ENCODE measurements around the gene AUNIP. TPM values are rescaled to one million over a fixed set of nuclear protein-coding genes. Genes with fewer than 3 reads are reported as not detected.

The AUNIP gene
- total RNA-seq, 1 donor from 2014 or later = 6.2 TPM

DNA sequence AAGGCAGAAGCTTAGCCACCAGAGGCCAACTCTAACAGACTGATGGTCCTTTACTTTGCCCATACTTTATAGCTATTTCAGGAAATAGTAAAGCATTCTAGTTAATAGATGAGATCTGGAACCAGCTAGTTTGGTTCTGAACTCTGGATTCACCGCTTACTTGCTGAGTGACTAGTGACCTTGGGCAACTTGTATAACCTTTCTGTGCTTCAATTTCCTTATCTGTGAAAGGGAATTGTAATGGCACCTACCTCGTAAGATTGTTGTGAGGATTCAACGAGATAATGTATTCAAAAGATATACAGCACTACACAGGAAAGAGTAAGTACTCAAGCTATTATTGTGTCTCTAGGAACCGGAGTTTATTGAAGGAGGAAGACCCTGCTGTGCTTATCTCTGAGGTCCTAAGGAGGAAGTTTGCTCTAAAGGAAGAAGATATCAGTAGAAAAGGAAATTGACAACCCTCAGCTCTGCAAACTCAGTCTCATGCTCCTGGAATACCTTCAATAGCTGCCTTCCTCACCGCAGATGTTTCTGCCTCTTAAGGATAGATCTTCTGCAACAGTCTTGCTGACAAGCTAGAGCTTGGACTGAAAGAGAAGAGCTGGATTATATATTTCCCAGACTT lies 27.6 kb downstream of the AUNIP start:
- H3K4me3 ChIP-seq (ENCODE audit: low read depth, low read length) = no peak overlapping the region
- TF ChIP-seq, protein P1, sequence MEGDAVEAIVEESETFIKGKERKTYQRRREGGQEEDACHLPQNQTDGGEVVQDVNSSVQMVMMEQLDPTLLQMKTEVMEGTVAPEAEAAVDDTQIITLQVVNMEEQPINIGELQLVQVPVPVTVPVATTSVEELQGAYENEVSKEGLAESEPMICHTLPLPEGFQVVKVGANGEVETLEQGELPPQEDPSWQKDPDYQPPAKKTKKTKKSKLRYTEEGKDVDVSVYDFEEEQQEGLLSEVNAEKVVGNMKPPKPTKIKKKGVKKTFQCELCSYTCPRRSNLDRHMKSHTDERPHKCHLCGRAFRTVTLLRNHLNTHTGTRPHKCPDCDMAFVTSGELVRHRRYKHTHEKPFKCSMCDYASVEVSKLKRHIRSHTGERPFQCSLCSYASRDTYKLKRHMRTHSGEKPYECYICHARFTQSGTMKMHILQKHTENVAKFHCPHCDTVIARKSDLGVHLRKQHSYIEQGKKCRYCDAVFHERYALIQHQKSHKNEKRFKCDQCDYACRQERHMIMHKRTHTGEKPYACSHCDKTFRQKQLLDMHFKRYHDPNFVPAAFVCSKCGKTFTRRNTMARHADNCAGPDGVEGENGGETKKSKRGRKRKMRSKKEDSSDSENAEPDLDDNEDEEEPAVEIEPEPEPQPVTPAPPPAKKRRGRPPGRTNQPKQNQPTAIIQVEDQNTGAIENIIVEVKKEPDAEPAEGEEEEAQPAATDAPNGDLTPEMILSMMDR (conservative IDR thresholded peaks at IDR 0.05; ENCODE audit: low read depth, low read length) = no peak
- DNase-seq (ENCODE audit: low read depth) = no peak

DNA sequence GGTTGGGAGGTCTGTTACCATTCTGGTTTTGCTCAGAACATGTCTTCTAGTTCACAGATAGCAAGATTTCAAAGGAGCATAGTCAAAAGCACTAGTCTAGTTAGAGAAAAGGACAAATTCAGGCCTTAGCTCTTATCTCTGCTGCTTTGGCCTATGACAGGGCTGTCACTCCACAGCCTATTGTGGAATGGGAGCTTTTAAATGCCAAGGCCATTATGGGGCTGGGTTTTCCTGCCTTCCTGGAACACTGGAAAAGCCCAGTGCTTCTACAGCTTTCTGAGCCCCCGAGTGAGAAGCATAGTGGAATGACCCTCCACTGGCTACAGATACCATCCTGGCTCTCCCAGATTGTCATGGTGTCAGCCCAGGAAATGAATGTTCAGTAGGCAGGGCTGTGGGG lies 30.2 kb downstream of the AUNIP start:
- DNase-seq (ENCODE audit: low read depth) = no peak
- TF ChIP-seq, protein P1 (conservative IDR thresholded peaks at IDR 0.05; ENCODE audit: low read depth, low read length) = no peak
- no peak overlapping the region for H3K4me3 ChIP-seq (ENCODE audit: low read depth, low read length)

GRCh38 chr1:25828491-25828890 lies 30.8 kb downstream of the AUNIP start:
- TF ChIP-seq, protein P1 (conservative IDR thresholded peaks at IDR 0.05; ENCODE audit: low read depth, low read length) = no peak
- no peak for DNase-seq (ENCODE audit: low read depth)
- H3K4me3 ChIP-seq (ENCODE audit: low read depth, low read length) = no peak overlapping the region

GRCh38 chr1:25826571-25826970 lies 32.7 kb downstream of the AUNIP start:
- TF ChIP-seq, protein P1 (conservative IDR thresholded peaks at IDR 0.05; ENCODE audit: low read depth, low read length) = no peak
- H3K4me3 ChIP-seq (ENCODE audit: low read depth, low read length) = no peak overlapping the region
- no peak for DNase-seq (ENCODE audit: low read depth)

GRCh38 chr1:25825605-25826004 lies 33.7 kb downstream of the AUNIP start:
- H3K4me3 ChIP-seq (ENCODE audit: low read depth, low read length) = no peak overlapping the region
- TF ChIP-seq, protein P1 (conservative IDR thresholded peaks at IDR 0.05; ENCODE audit: low read depth, low read length) = no peak
- no peak for DNase-seq (ENCODE audit: low read depth)

- no peak for DNase-seq (ENCODE audit: low read depth)
- H3K4me3 ChIP-seq (ENCODE audit: low read depth, low read length) = peak overlapping the region; percentile 94
- TF ChIP-seq, protein P1 (conservative IDR thresholded peaks at IDR 0.05; ENCODE audit: low read depth, low read length) = no peak
These were observed 37.6 kb downstream of the AUNIP start for GRCh38 chr1:25821630-25822091.

GRCh38 chr1:25821112-25821476 lies 38.2 kb downstream of the AUNIP start:
- TF ChIP-seq, protein P1 (conservative IDR thresholded peaks at IDR 0.05; ENCODE audit: low read depth, low read length) = no peak
- peak overlapping the region; percentile 94 for H3K4me3 ChIP-seq (ENCODE audit: low read depth, low read length)
- DNase-seq (ENCODE audit: low read depth) = no peak
